Measurements from ENCODE around the gene TRERF1.
A peak's percentile ranks its signal among the peaks of the same experiment; 100 is the strongest.

- TF ChIP-seq CTCF (IDR thresholded peaks at IDR 0.05) (no peak), POLR2AphosphoS5 (IDR thresholded peaks at IDR 0.05; ENCODE audit: insufficient read depth in 1 of 2, low read depth in 1 of 2) (peak; percentile 90 to 98), POLR2A (IDR thresholded peaks at IDR 0.05) (peak in 1 of 2 donors; percentile 41)
Observed at GRCh38 chr6:42217519-42218367, 234.0 kb downstream of the TRERF1 start, which contains the start of gene MRPS10.
